Smooth muscle cell (in vitro differentiated cells): Measurements from ENCODE around the gene DPP6. TPM values are rescaled to one million over a fixed set of nuclear protein-coding genes. Genes with fewer than 3 reads are reported as not detected.

Experiments
- DNase-seq: peaks from one replicate; lab custom pipeline; 2025; ENCODE audit not compliant: unreplicated experiment; lab: John Stamatoyannopoulos, UW
- H2AFZ ChIP-seq: fragments of 200-600 bp; sonication (generic); 2 replicates; pipeline ENCODE4 v1.6.0; 2016; ENCODE audit warnings: antibody characterized with exemption, low read depth, mild to moderate bottlenecking
- H3F3A ChIP-seq: fragments of 200-600 bp; sonication (generic); 2 replicates; pipeline ENCODE4 v1.6.0; 2017; ENCODE audit warnings: antibody characterized with exemption, low read depth
- H3K27ac ChIP-seq: fragments of 200-600 bp; sonication (generic); 2 replicates; pipeline ENCODE4 v1.5.1; 2016; ENCODE audit warnings: low read depth, mild to moderate bottlenecking
- H3K27me3 ChIP-seq: fragments of 200-600 bp; sonication (generic); 2 replicates; pipeline ENCODE4 v1.6.1; 2016; ENCODE audit warnings: low read depth, mild to moderate bottlenecking
- H3K36me3 ChIP-seq: fragments of 200-600 bp; sonication (generic); 2 replicates; pipeline ENCODE4 v1.5.1; 2016; ENCODE audit warnings: low read depth
- H3K4me1 ChIP-seq: fragments of 200-600 bp; sonication (generic); 2 replicates; pipeline ENCODE4 v1.5.1; 2016; ENCODE audit warnings: low read depth
- H3K4me2 ChIP-seq: fragments of 200-600 bp; sonication (generic); 2 replicates; pipeline ENCODE4 v1.6.0; 2016; ENCODE audit warnings: mild to moderate bottlenecking
- H3K4me3 ChIP-seq: fragments of 200-600 bp; sonication (generic); 2 replicates; pipeline ENCODE4 v1.5.1; 2016; ENCODE audit warnings: mild to moderate bottlenecking
- H3K79me2 ChIP-seq: fragments of 200-600 bp; sonication (generic); 2 replicates; pipeline ENCODE4 v1.6.0; 2016; ENCODE audit warnings: low read depth, mild to moderate bottlenecking
- H3K9ac ChIP-seq: fragments of 200-600 bp; sonication (generic); 2 replicates; pipeline ENCODE4 v1.6.0; 2016; ENCODE audit warnings: low read depth
- H3K9me3 ChIP-seq: fragments of 200-600 bp; sonication (generic); replicated peaks from 2 replicates; pipeline ENCODE4 v1.5.1; 2016; ENCODE audit warnings: low read depth
- H4K20me1 ChIP-seq: fragments of 200-600 bp; sonication (generic); 2 replicates; pipeline ENCODE4 v1.6.0; 2016; ENCODE audit warnings: low read depth
- CTCF ChIP-seq: fragments of 200-600 bp; sonication (generic); IDR thresholded peaks from 2 replicates; pipeline ENCODE4 v1.5.1; 2017; ENCODE audit warnings: borderline replicate concordance, mild to moderate bottlenecking, antibody characterized with exemption; ENCODE audit not compliant: insufficient read depth, poor library complexity, severe bottlenecking
- WGBS: methylation state at CpG from one replicate; pipeline ENCODE4 v1.1.7; 2016; ENCODE audit warnings: low lambda C conversion rate; 5-methylcytosine and 5-hydroxymethylcytosine counted together
- polyA plus RNA-seq: library from polyadenylated mRNA; unstranded; fragments of >200 nt; fragmentation: Nextera tagmentation; extraction: Ambion mirVana; gene quantifications from 2 replicates; pipeline ENCODE4 v1.2.1, GENCODE V29; 2016
- total RNA-seq: library from RNA; depleted of rRNA; stranded (reverse); fragments of >200 nt; gene quantifications from 2 replicates; pipeline ENCODE4 v1.2.3, GENCODE V29; 2014

DPP6 gene
- total and polyA plus RNA-seq, 2 experiments from 2014 or later, result 0.72 TPM; not detected in 1

- WGBS, result 97% methylated on average over 6 of the region's 6 CpGs
- Histone ChIP-seq H3K9me3 (no peaks in the 10 kb centered on the region), H3K4me2 (no peak overlapping the region), H3K4me3 (no peak overlapping the region), H4K20me1 (no peaks in the 10 kb centered on the region), H3F3A (no peaks in the 10 kb centered on the region), H3K36me3 (no peaks in the 10 kb centered on the region), H2AFZ (no peak overlapping the region), H3K9ac (no peak overlapping the region), H3K27ac (no peak overlapping the region), H3K27me3 (peaks cover 7% of the 10 kb centered on the region), H3K79me2 (no peaks in the 10 kb centered on the region), H3K4me1 (peaks cover 4% of the 10 kb centered on the region)
- no peak for TF ChIP-seq CTCF
- DNase-seq, result no peak
These were observed 812.3 kb downstream of the DPP6 start for GRCh38 chr7:154864523-154864891.

DNA sequence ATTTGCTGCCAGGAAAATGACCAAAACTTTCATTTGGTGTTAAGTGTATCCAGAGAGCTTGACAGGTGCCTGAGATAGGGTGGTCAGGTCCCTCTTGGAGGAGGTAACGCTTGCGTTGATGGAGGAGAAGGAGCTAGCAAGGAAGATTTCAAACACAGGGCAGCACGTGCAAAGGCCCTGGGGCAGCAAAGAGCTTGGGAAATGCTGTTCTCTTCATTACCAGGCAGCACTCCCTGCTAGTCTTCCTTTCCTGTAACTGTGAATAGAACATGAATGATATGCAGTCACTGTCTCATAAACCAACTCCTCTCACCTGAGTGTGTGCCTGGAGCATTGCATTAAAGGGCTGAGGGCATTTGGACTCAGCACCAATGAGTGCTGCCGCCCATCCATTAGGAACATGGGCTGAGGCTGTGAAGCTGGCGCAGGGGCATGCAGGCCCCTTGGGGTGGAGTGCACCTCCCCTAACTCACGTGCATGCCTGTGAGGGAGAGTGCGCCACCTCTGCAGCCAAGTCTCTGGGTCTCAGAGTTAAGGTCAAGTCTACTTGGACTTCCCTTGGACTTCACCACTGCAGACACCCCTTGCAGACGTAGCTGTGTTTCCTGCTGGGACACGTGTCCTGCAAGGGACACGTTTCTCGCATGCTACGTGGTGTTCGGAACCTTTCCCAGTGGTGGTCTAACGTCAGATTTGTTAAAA is 813.9 kb downstream of the DPP6 start:
- no peak for TF ChIP-seq CTCF
- 95% methylated on average over 14 of the region's 14 CpGs for WGBS

GRCh38 chr7:154867068-154867467 is 814.9 kb downstream of the DPP6 start:
- H3K4me2 ChIP-seq, result no peak overlapping the region
- 48% methylated on average over 10 of the region's 10 CpGs for WGBS

More for the DNA sequence above, 813.9 kb downstream of the DPP6 start:
- Histone ChIP-seq H4K20me1 (no peaks in the 10 kb centered on the region), H3K9me3 (no peaks in the 10 kb centered on the region), H2AFZ (no peak overlapping the region), H3K4me1 (peaks cover 4% of the 10 kb centered on the region), H3K79me2 (no peaks in the 10 kb centered on the region), H3F3A (no peaks in the 10 kb centered on the region), H3K9ac (no peak overlapping the region), H3K27ac (no peak overlapping the region), H3K36me3 (no peaks in the 10 kb centered on the region), H3K27me3 (peaks cover 7% of the 10 kb centered on the region), H3K4me2 (no peak overlapping the region), H3K4me3 (no peak overlapping the region)
- DNase-seq, result no peak

More at GRCh38 chr7:154867068-154867467, 814.9 kb downstream of the DPP6 start:
- H3F3A ChIP-seq, result no peaks in the 10 kb centered on the region
- H4K20me1 ChIP-seq, result no peaks in the 10 kb centered on the region
- H3K79me2 ChIP-seq, result no peaks in the 10 kb centered on the region
- no peak for DNase-seq
- no peak overlapping the region for H3K9ac ChIP-seq
- H3K4me1 ChIP-seq, result peaks cover 4% of the 10 kb centered on the region
- no peaks in the 10 kb centered on the region for H3K9me3 ChIP-seq
- no peak overlapping the region for H3K27ac ChIP-seq
- no peak for TF ChIP-seq CTCF
- no peaks in the 10 kb centered on the region for H3K36me3 ChIP-seq
- no peak overlapping the region for H3K4me3 ChIP-seq
- H3K27me3 ChIP-seq, result peaks cover 7% of the 10 kb centered on the region
- no peak overlapping the region for H2AFZ ChIP-seq
